GM19025 (cell line): ENCODE data around the gene PITPNM1.
"Not testable (repeated sequence)": the region's sequence is repeated elsewhere in the genome, so short reads cannot be mapped to it uniquely, and the experiment has no call there.

Experiments
- ATAC-seq: cut with Tn5 transposase; IDR thresholded peaks from one replicate; pipeline ENCODE4 v1.9.1; 2021; ENCODE audit warnings: mild to moderate bottlenecking, low read depth, moderate library complexity; ENCODE audit not compliant: unreplicated experiment

Gene PITPNM1

GRCh38 chr11:67491276-67492068 lies 13.7 kb downstream of the PITPNM1 start:
- no peak for ATAC-seq

DNA sequence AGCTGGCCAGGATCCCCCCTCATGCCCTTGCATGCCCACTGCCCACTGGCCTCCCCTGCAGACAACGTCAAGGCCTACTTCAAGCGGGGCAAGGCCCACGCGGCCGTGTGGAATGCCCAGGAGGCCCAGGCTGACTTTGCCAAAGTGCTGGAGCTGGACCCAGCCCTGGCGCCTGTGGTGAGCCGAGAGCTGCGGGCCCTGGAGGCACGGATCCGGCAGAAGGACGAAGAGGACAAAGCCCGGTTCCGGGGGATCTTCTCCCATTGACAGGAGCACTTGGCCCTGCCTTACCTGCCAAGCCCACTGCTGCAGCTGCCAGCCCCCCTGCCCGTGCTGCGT lies 14.5 kb downstream of the PITPNM1 start:
- ATAC-seq = no peak

DNA sequence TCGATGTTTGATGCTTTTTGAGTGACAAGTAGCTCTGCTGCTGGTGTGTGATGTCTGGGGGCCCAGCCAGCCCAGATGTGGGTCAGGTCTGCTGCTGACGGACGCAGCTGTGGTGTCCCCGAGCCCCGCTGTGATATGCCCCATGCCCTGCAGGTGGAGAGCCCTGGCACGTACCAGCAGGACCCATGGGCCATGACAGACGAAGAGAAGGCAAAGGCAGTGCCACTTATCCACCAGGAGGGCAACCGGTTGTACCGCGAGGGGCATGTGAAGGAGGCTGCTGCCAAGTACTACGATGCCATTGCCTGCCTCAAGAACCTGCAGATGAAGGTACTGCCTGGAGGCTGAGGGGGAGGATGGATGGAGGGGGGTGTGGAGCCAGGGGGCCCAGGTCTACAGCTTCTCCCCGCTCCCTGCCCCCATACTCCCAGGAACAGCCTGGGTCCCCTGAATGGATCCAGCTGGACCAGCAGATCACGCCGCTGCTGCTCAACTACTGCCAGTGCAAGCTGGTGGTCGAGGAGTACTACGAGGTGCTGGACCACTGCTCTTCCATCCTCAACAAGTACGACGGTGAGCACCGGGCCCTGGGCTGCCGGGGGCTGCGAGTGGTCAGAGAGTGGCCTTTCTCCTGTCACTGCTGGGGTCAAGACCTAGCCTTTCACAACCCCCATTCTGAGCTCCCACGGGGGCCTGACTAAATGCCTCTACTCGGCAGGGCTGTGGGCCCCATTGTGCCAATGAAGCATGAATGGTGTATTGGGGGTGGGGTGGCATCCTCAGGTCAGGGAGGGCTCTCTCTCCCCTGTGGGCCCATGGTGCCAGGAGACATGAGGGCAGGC lies 15.1 kb downstream of the PITPNM1 start:
- no peak for ATAC-seq

DNA sequence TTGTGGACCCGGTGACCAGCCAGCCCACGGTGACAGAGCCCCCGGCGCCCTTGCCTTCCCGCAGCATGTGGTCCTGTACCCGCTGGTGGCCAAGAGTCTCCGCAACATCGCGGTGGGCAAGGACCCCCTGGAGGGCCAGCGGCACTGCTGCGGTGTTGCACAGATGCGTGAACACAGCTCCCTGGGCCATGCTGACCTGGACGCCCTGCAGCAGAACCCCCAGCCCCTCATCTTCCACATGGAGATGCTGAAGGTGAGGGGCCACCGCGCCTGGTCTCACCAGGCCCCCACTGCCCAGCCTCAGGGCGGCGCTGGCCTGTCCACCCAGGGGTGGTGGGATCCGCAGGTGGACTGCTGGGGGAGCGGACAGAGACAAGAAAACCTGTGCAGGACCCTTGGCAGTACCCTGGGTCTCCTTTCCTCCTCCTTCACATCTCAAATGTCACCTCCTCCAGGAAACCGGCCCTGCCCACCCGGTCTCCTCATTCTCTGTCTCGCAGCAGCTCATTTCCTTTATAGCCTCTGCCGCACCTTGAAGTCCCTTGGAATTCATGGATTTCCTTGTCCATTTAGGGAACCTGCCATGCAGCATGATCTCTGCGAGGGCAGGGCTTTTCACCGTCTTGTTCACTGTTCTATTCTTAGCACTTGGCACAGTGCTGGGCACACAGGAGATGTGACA lies 15.8 kb downstream of the PITPNM1 start:
- ATAC-seq = no peak

GRCh38 chr11:67486481-67487195 lies 18.5 kb downstream of the PITPNM1 start:
- no peak for ATAC-seq

GRCh38 chr11:67485873-67486361 lies 19.2 kb downstream of the PITPNM1 start:
- ATAC-seq = not testable (repeated sequence)

GRCh38 chr11:67484847-67485311 lies 20.3 kb downstream of the PITPNM1 start:
- ATAC-seq = no peak

DNA sequence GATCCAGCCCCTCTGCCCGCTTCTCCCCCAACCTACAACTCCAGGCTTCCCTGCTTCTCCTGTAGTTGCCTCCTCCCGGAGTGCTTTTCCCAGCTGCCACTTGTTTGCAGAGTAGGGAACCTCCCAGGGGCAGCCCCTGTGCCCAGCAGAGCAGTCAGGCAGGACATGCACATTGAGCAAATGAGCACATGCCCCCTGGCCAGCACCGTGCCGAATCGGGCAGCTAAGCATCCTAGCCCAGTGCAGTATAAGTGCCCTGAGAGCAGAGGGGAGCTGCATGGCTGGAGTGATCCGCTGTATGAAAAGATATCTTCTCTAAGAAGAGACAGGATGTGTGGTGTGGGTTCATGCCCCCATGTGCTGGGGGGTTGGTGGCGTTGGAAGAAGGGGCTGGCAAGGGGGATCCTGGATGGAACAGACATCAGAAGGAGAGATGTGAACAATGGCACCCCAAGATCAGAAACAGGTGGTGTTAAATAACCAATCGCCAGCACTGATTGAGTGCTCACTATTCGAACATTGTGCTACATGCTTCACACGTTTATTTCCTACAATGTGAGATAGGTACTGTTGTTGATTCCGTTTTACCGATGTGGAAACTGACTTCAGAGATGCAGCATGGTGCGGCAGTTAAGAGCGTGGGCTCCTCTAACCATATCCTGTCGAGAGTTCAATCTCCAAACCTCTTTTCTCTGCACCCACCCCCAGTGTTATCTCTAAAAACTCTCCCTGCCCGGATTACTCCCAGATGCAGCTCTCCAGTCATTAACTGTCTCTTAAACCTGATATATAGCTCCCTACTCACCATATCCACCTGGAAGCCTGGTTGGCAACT lies 21.1 kb downstream of the PITPNM1 start:
- no peak for ATAC-seq

GRCh38 chr11:67482827-67483798 lies 22.1 kb downstream of the PITPNM1 start, which contains the start of gene AIP:
AIP (plus strand) TSS chr11:67483026; CDS start chr11:67483159, 133 bp downstream.
- peak; percentile 62 for ATAC-seq

GRCh38 chr11:67482275-67482826 lies 22.8 kb downstream of the PITPNM1 start:
- peak; percentile 3 for ATAC-seq

GRCh38 chr11:67477344-67478050 lies 27.7 kb downstream of the PITPNM1 start:
- ATAC-seq = not testable (repeated sequence)

DNA sequence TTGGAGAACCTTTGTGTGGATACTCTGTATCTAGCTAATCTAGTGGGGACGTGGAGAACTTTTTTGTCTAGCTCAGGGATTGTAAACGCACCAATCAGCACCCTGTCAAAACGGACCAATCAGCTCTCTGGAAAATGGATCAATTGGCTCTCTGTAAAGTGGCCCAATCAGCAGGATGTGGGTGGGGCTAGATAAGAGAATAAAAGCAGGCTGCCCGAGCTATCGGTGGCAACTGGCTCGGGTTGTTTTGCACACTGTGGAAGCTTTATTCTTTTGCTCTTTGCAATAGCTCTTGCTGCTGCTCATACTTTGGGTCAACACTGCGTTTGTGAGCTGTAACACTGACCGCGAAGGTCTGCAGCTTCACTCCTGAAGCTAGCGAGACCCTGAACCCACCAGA lies 28.5 kb downstream of the PITPNM1 start:
- not testable (repeated sequence) for ATAC-seq

DNA sequence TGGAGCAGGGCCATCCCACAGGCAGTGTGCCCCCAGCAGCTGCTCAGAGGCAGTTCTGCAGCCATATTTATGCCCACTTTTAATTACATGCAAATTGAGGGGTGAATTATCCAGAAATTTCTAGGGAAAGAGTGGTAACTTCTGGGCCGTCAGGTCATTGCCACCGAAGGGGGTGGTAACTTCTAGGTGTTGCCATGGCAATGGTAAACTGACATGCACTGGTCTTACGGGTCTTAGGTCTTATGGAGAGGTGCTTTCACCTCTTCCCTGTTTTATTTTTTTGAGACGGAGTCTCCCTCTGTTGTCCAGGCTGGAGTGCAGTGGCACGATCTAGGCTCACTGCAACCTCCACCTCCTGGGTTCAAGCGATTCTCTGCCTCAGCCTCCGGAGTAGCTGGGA lies 32.3 kb downstream of the PITPNM1 start:
- no peak for ATAC-seq

DNA sequence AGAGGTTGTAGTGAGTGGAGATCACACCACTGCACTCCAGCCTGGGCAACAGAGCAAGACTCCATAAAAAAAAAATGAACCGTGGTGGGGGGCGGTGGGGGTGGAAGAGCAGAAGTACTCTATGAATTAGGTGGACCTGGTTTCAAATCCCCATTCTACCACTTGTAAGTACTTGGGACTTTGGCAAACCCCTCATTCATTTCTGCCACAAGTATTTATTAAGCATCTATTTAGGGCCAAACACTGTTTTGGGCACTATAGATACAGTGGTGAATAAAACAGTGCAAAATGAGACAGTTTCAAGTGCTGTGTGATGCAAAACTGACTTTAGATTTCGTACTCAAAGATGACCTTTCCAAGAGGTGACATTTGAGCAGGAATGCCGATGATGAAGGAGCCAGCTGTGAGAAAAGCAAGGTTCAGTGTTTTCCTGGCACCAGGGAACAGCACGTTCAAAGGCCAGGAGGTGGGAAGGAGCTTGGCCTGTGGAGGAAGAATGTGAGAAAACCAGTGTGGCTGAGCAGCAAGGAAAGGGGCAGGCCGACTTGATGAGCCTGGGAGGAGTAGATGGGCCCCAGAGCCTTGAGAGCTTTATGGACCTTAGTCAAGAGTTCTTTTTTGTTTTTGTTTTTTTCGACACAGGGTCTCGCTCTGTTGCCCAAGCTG lies 34.7 kb downstream of the PITPNM1 start:
- ATAC-seq = no peak

DNA sequence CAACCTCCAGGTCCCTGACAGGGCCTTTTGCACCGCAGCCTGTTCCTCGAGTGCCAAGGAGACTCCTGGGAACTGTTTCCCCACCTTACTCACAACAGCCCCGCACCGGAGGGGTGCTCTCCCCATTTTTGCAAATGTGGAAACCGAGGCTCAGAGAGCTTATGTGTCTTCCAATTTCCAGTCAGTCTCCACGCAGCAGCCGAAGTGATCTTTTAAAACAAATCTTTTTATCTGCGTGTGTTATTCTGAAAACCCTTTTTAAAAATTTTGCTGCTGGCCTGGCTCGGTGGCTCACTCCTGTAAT lies 35.7 kb downstream of the PITPNM1 start:
- ATAC-seq = no peak

DNA sequence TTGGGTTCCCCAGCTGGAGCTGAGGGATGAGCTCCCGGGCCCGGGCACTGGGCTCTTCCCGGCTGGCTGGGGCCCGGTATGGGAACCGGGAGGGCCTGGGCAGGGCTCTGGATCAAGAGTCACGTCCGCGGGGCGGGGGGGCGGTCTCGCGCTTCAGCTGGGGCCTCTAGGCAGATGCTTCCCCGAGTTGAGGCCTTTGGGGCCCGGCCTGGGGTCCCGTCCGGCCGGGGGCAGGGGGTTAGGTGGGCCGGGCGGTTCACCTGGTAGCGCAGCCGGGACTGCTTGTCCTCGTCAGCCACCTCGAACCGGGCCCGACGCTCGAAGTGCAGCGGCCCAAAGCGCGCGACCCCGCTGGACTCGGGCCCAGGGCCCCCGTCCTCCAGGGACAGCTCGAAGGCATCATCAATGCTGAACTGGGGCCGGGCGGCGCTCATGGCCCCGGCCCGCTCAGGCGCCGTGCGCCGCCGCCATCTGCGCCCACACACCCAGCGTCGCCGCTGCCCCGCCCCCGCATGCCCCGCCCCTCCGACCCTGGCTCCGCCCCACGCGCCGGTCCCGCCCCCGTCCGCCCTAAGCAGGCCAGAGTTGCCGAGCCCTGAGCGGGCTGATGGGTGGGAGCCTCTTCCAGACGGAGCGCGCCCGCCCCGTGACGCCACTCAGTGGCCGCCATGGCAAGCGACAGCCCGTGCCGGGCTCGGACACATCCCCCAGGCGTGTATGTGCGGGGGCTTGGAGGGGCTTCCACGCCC lies 36.2 kb downstream of the PITPNM1 start, which contains the start of gene TMEM134:
Gene TMEM134 (minus strand): TSS at position 493 of the 749 bp plus-strand sequence. CDS start 59 bp downstream, at position 434.
- ATAC-seq = peak; percentile 68
